ENCODE data around the gene UNC119B.

UNC119B gene

DNA sequence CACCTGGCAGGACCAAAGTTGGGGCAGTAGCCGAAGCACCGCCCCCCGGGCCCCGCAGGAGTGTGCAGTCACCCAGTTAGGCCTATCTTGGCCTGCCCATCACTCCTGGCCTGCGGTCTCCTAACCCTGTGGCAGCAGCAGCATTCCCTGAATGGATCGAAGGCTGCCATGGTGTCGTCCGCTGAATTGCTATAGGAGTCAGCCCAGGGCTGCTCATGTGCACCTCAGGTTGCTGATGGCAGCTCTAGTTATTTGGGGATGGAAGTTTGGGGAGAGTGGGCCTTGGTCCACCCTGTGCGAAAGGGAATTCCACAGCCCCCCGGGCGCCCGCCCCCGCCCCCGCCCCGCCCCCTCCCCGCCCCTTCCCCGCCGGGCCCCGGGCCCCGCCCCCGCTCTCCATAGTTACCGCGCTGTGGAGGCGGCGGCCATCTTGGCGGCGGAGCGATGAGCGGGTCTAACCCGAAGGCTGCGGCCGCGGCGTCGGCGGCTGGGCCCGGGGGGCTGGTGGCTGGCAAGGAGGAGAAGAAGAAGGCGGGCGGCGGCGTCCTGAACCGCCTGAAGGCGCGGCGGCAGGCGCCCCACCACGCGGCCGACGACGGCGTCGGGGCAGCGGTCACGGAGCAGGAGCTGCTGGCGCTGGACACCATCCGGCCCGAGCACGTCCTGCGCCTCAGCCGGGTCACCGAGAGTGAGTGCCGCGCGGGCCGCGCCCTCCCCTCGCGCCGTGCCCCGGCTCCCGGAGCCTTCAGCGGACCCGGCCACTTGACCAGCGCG, at the start of gene UNC119B:
TSS of gene UNC119B (plus strand) at position 428 of the 774 bp plus-strand sequence. CDS start at position 445, 17 bp downstream.
- TF ChIP-seq GATA3 (IDR thresholded peaks at IDR 0.05; ENCODE audit: low read depth, low read length) (no peak), GATA2 (IDR thresholded peaks at IDR 0.05; ENCODE audit: low read depth, low read length) (peak; percentile 48; the same call in 1 of the 2 replicates)

- TF ChIP-seq GATA3 (IDR thresholded peaks at IDR 0.05; ENCODE audit: low read depth, low read length) (no peak), GATA2 (IDR thresholded peaks at IDR 0.05; ENCODE audit: low read depth, low read length) (no peak)
Measured at GRCh38 chr12:120661432-120661831, 48.8 kb upstream of the UNC119B start.

DNA sequence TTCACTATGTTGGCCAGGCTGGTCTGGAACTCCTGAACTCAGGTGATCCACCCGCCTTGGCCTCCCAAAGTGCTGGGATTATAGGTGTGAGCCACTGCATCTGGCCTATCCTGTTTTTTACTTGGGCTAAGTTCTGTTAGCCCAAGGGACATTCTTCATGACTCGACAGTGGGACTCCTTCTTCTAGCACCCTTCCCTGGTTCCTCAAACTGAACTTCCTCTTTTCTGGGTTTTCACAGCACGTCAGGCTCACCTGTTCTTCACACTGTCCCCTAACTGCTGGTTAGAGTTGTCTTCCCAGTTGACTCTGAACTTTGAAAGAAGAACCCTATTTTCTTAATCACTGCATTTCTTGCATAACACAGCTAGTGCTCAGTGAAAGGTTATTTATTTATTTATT, 47.4 kb upstream of the UNC119B start:
- TF ChIP-seq GATA2 (IDR thresholded peaks at IDR 0.05; ENCODE audit: low read depth, low read length) (no peak), GATA3 (IDR thresholded peaks at IDR 0.05; ENCODE audit: low read depth, low read length) (no peak)

DNA sequence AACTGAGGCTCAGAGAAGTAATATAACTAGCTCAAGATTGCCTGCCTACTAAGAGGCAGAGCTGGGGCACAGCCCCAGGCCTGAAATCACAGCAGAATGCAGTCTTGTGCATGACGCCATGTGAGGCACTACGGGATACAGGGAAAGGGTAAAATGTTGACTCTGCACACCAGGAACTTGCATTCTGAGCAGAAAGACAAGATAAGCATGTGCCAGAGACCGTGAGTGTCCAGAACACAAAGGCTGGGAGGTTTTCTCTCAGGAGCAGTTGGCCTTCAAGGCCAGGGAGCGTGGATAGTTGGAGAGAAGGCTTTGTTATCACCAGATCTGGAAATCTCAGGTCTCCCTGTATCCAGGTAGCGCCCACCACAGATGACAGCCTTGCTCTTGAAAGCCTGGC, 46.5 kb upstream of the UNC119B start:
- TF ChIP-seq GATA3 (IDR thresholded peaks at IDR 0.05; ENCODE audit: low read depth, low read length) (no peak), GATA2 (IDR thresholded peaks at IDR 0.05; ENCODE audit: low read depth, low read length) (no peak)

DNA sequence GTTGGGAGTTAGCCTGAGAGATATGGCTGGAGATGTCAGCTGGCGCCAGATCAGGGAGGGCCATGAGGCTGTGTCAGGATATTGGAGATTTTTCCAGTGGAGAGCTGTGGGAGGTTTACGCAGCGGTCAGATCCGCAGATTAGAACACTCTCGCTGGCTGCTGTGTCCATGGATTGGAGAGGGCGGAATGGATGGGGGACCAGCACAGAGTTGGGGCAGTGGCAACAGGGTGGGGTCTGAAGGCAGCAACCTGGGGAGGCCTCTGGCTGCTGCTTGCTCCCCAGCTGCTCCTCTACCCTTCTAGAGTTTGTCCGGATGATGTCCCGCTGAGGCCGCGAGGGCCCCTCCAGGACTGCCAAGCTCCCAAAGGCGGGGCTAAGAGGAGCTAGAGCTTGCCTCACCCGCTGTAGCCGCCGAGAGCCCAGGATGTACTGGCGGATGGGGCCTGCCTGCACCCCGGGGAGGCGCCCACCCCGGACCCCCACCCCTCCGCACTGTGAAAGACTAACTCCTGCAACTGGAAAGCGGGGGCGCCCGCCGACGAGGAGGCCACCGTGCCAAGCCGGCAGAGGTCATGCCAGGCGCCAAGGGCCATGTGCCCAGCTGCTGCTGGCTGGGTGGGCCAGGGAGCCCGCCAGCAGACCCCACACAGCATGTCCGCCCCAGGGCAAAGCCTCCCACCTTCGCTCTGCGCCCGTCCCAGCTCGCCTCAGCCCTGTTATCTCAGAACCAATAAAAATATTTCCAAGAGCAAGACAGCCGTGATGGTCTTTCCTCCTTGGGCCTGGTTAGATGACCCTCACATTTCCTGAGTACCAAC, 43.5 kb upstream of the UNC119B start:
- no peak for TF ChIP-seq GATA3 (IDR thresholded peaks at IDR 0.05; ENCODE audit: low read depth, low read length)
- peak; percentile 73; the same call in 1 of the 2 replicates for TF ChIP-seq GATA2 (IDR thresholded peaks at IDR 0.05; ENCODE audit: low read depth, low read length)

DNA sequence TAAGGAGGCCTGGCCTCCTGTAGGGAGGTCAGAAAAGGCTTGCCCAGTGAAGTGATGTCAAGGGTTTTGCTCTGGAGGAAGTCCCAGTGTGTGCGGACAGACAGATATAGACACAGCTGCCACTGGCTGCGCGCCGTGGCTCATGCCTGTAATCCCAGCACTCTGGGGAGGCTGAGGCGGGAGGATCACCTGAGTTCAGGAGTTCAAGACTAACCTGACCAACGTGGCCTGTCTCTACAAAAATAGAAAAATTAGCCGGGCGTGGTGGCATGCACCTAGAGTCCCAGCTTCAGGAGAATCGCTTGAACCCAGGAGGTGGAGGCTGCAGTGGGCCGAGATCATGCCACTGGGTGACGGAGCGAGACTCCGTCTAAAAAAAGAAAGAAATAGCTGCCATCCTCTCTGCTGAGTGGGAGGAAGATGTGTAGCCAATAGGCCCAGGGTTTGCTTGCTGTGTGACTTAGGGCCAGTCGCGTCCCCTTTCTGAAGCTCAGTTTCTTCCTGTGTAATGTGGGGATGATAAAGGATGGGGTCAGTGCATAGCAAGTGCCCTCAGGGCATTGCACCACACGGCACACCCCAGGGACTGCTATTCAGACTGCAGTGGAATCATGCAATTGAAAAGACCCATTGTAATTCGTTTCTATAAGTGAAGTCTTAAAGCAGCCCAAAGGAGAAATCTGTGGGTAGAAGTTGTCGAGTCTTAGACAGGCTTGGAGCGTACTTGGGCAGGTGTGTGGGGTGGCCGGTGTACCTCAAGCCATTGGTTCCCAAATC, 42.0 kb upstream of the UNC119B start:
- TF ChIP-seq GATA2 (IDR thresholded peaks at IDR 0.05; ENCODE audit: low read depth, low read length): no peak
- TF ChIP-seq GATA3 (IDR thresholded peaks at IDR 0.05; ENCODE audit: low read depth, low read length): no peak

DNA sequence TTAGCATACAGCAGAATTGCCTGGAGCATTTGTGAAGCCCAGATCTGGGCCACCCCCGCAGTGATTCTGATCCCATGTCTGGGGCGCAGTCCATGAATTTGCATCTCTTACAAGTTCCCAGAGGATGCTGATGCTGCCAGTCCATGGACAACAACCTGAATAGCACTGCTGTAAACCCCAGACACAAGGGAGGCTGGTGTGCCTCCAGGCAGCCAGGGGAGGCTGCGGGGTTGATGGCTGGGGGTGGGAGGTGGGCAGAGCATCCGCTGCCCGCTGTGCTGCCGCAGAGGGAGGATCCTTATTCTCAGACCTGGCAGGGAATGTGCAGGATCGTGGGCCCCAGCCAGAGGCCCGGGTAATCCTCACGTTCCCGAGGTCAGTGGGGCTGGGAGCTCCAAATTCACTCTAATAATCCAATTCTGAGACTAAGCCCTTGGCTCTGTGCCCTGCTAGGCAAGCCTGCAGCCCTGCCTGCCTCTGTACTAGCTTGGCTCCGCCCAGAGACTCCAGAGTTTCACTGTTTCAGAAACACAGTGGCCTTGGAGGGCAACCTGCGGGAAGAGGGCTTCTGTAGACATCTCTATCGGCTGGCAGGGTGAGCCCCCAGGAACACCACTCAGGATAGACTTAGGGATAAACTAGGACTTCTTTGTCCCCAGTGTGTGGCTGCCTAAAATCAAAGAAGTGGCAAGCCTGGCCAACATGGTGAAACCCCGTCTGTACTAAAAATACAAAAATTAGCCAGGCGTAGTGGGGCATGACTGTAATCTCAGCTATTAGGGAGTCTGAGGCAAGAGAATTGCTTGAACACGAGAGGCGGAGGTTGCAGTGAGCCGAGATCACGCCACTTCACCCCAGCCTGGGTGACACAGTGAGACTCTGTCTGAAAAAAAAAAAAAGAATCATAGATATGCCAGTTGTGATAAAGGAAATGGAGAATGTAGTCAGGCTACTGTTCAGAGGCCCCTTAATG, 41.1 kb upstream of the UNC119B start:
- TF ChIP-seq GATA3 (IDR thresholded peaks at IDR 0.05; ENCODE audit: low read depth, low read length): no peak
- TF ChIP-seq GATA2 (IDR thresholded peaks at IDR 0.05; ENCODE audit: low read depth, low read length): 0 out of 2 replicates have a peak, but pooled peaks have one; percentile 28

DNA sequence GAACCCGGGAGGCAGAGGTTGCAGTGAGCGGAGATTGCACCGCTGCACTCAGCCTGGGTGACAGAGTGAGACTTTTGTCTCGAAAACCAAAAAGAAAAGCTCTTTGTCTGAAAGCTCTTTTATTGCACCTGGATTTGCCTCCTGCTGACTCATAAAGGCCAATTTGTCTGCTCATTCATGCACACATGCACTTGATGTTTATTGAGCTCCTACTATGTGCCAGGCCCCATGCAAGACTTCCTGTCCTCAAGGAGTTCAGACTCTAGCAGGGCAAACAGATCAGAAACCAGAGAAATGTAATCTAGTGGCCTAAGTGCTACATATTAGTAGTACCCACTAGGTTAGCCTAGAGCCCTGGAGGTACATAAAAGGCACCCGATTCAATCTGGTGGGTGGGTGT, 39.6 kb upstream of the UNC119B start:
- TF ChIP-seq GATA2 (IDR thresholded peaks at IDR 0.05; ENCODE audit: low read depth, low read length): no peak
- TF ChIP-seq GATA3 (IDR thresholded peaks at IDR 0.05; ENCODE audit: low read depth, low read length): no peak

DNA sequence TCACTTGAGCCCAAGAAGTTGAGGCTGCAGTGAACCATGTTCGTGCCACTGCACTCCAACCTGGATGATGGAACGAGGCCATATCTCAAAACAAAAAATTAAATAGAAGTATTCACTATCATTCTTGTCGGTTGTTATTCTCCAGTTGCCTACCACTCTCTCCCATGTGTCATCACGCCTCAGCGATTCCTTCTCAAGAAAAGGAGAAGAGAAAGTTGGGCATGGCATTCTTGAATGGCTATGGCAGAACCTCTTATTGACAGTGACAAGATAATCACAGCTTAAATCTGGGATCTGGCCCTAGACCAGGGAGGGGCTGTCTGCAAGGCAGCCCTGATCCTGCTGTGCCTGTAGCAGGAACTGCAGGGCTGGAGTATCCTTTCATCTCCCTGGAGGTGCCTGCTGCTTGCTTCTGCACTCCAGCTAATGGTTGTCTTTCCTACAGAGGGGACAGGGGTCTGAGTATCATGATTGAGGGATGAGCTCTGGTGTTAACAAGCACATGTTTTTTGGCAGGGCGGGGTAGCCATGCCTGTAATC, 36.1 kb upstream of the UNC119B start:
- TF ChIP-seq GATA3 (IDR thresholded peaks at IDR 0.05; ENCODE audit: low read depth, low read length): no peak
- no peak for TF ChIP-seq GATA2 (IDR thresholded peaks at IDR 0.05; ENCODE audit: low read depth, low read length)

GRCh38 chr12:120677765-120678473, 32.3 kb upstream of the UNC119B start:
- TF ChIP-seq GATA2 (IDR thresholded peaks at IDR 0.05; ENCODE audit: low read depth, low read length): no peak
- no peak for TF ChIP-seq GATA3 (IDR thresholded peaks at IDR 0.05; ENCODE audit: low read depth, low read length)

DNA sequence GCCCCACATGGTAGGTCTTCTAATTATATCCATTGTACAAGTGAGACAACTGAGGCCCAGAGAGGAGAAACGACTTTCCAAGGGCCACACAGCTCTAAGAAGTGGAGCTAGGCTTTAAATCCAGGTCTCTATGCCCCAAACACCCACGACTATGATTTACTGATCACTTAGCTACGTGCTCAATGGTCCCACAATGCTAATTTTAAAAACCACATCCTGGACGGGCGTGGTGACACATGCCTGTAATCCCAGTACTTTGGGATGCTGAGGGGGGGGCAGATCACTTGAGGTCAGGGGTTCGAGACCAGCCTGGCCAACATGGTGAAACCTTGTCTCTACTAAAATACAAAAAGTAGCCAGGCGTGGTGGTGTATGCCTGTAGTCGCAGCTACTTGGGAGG, 31.7 kb upstream of the UNC119B start:
- no peak for TF ChIP-seq GATA2 (IDR thresholded peaks at IDR 0.05; ENCODE audit: low read depth, low read length)
- no peak for TF ChIP-seq GATA3 (IDR thresholded peaks at IDR 0.05; ENCODE audit: low read depth, low read length)

DNA sequence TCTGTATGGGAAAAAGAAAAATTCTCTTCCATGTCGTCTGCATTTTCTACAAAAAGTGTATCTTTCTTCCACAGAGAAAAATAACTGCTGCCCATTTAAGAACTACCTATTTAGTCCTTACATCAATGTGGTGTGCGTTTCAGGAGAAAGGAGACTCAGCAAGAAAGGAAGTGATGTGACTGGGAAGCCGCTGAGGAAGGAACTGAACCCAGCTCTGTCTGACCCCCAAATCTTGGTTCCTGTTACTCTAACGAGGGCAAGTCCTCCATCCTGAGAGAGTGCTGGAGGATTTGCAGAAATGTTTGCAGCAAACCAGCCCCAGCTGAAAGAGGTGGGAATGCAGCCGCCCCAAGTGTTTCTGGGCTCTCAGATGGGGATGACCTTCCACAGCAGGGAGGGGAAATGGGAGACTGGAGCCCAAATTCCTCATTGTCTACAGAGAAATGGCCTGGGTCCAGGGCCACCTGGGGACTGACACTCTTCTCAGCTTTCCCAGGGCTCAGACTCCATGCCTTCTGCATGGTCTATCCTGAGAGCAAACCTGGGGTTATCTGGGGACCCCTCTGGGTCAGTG, 30.0 kb upstream of the UNC119B start:
- TF ChIP-seq GATA2 (IDR thresholded peaks at IDR 0.05; ENCODE audit: low read depth, low read length): no peak
- TF ChIP-seq GATA3 (IDR thresholded peaks at IDR 0.05; ENCODE audit: low read depth, low read length): no peak
